Lower leg skin (tissue), 3 donors: ENCODE measurements around the gene CEP44.

Experiments
- CTCF ChIP-seq, 3 donors: fragments of 450-650 bp; IDR thresholded peaks; one replicate each; pipeline ENCODE4 v1.5.1; 2016; ENCODE audit warnings: antibody characterized with exemption in 3 of 3, mild to moderate bottlenecking in 3 of 3, moderate library complexity in 2 of 3
- POLR2A ChIP-seq, 2 donors: fragments of 450-650 bp; IDR thresholded peaks; one replicate each; pipeline ENCODE4 v1.6.1; 2016 to 2017; ENCODE audit warnings: antibody characterized with exemption in 2 of 2, mild to moderate bottlenecking in 1 of 2, moderate library complexity in 1 of 2

- TF ChIP-seq CTCF (IDR thresholded peaks at IDR 0.05): no peak
- TF ChIP-seq POLR2A (IDR thresholded peaks at IDR 0.05): no peak
Observed at GRCh38 chr4:174324236-174324635, 40.5 kb downstream of the CEP44 start.
